K562 (cell line): ENCODE measurements around the gene CCDC93. TPM values are rescaled to one million over a fixed set of nuclear protein-coding genes. Genes with fewer than 3 reads are reported as not detected.

ENCODE experiments used
- ARID2 ChIP-seq: fragments of 450-650 bp; IDR thresholded peaks from 2 replicates; pipeline ENCODE4 v1.6.1; 2017; ENCODE audit warnings: antibody characterized with exemption, mild to moderate bottlenecking
- HSF4 ChIP-seq: fragments of 250-450 bp; sonication (Bioruptor Pico); IDR thresholded peaks from 2 replicates; pipeline ENCODE4 v2.1.2; 2022; ENCODE audit warnings: mild to moderate bottlenecking, moderate library complexity, borderline replicate concordance
- PHF20 ChIP-seq: fragments of 450-650 bp; IDR thresholded peaks from 2 replicates; pipeline ENCODE4 v1.6.1; 2018; ENCODE audit not compliant: partially characterized antibody
- TCF7L2 ChIP-seq: fragments of 150-350 bp; IDR thresholded peaks from 2 replicates; pipeline ENCODE4 v1.6.1; 2016; ENCODE audit warnings: low read depth, mild to moderate bottlenecking, low read length, moderate library complexity
- XRCC5 ChIP-seq: fragments of 200-400 bp; formaldehyde crosslinking; IDR thresholded peaks from 2 replicates; pipeline ENCODE4 v1.6.1; 2017; ENCODE audit warnings: low read depth, mild to moderate bottlenecking, low read length
- ZEB2 ChIP-seq: fragments of 450-650 bp; IDR thresholded peaks from 2 replicates; pipeline ENCODE4 v1.6.1; 2016
- ZNF175 ChIP-seq: fragments of 200-800 bp; sonication (Bioruptor generic); IDR thresholded peaks from 2 replicates; pipeline ENCODE4 v1.6.1; 2016; ENCODE audit warnings: low read depth, mild to moderate bottlenecking, missing genetic modification characterization, missing compliant biosample characterization
- ZNF445 ChIP-seq: fragments of 250-450 bp; sonication (Bioruptor Pico); IDR thresholded peaks from 2 replicates; pipeline ENCODE4 v1.4.0; 2020; ENCODE audit warnings: low read depth, mild to moderate bottlenecking, moderate library complexity
- ZNF561 ChIP-seq: fragments of 450-650 bp; formaldehyde crosslinking; conservative IDR thresholded peaks from 2 replicates; pipeline ENCODE4 v1.4.0; 2020; ENCODE audit warnings: mild to moderate bottlenecking, moderate library complexity
- polyA plus RNA-seq, 8 experiments: library from polyadenylated mRNA; depleted of rRNA in 4 of 8; stranded (reverse) in 5 of 8; unstranded in 3 of 8; fragments of >200 nt; fragmentation: Nextera tagmentation in 2 of 8; fragmentation: Illumina TruSeq in 1 of 8; extraction: Ambion mirVana in 2 of 8; extraction: Trizol in 1 of 8; gene quantifications; 2 replicates each; pipeline versions ENCODE4 v1.2.1 to v1.2.3, GENCODE V29; 2011 to 2014; ENCODE audit warnings: inconsistent platforms in 1 of 8, missing spikeins in 1 of 8
- total RNA-seq, 7 experiments: library from RNA; depleted of rRNA in 6 of 7; stranded (reverse); fragments of >200 nt in 6 of 7; fragmentation: Illumina TruSeq in 2 of 7; extraction: Trizol in 2 of 7; gene quantifications; 2 replicates each; pipeline versions ENCODE4 v1.2.1 to v1.2.3, GENCODE V29; 2011 to 2021; ENCODE audit warnings: low replicate concordance in 1 of 7
- TF ChIP-seq, protein P1 (sequence below): fragments of 450-650 bp; IDR thresholded peaks from 2 replicates; pipeline ENCODE4 v1.6.1; 2016; ENCODE audit warnings: mild to moderate bottlenecking
- TF ChIP-seq, protein P2 (sequence below): sonication (generic); formaldehyde crosslinking; IDR thresholded peaks from 2 replicates; pipeline ENCODE4 v1.8.0; 2023; ENCODE audit warnings: mild to moderate bottlenecking, missing genetic modification reagents
- TF ChIP-seq, protein P3 (sequence below): fragments of 450-650 bp; formaldehyde crosslinking; IDR thresholded peaks from 2 replicates; pipeline ENCODE4 v1.4.0; 2022; ENCODE audit warnings: missing genetic modification characterization

CCDC93 gene
- total and polyA plus RNA-seq, 9 of the 15 experiments (the other 6 are each of a cell fraction or from before 2014, with no cell fraction given): 3.3 to 19.3 (median 12.4) TPM

DNA sequence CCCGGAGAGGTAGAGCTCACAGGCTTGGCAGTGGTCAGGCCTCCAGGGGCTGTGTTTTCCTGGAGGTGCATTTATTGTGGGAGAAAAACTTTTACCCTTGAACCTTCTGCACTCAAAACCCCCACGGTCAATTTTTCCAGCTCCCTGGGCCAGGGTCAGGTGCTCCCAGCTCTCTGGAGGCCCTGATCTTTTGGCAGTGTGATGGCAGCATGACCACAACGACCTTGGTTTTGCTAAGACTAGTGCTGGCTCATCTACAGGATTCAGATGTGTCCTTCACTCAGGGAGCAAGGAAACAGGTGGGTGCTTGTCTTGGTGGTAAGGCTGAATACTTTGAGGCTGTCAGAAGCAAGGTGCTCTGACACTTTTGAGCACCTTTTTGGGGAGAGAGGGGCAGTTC lies 92.3 kb downstream of the CCDC93 start (continued):
- TF ChIP-seq, protein P1, sequence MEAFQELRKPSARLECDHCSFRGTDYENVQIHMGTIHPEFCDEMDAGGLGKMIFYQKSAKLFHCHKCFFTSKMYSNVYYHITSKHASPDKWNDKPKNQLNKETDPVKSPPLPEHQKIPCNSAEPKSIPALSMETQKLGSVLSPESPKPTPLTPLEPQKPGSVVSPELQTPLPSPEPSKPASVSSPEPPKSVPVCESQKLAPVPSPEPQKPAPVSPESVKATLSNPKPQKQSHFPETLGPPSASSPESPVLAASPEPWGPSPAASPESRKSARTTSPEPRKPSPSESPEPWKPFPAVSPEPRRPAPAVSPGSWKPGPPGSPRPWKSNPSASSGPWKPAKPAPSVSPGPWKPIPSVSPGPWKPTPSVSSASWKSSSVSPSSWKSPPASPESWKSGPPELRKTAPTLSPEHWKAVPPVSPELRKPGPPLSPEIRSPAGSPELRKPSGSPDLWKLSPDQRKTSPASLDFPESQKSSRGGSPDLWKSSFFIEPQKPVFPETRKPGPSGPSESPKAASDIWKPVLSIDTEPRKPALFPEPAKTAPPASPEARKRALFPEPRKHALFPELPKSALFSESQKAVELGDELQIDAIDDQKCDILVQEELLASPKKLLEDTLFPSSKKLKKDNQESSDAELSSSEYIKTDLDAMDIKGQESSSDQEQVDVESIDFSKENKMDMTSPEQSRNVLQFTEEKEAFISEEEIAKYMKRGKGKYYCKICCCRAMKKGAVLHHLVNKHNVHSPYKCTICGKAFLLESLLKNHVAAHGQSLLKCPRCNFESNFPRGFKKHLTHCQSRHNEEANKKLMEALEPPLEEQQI: no peak
- TF ChIP-seq ZNF175 (CRISPR knock-in tag): no peak
- TF ChIP-seq HSF4 (CRISPR knock-in tag): no peak
- TF ChIP-seq TCF7L2: no peak
- TF ChIP-seq, protein P2, sequence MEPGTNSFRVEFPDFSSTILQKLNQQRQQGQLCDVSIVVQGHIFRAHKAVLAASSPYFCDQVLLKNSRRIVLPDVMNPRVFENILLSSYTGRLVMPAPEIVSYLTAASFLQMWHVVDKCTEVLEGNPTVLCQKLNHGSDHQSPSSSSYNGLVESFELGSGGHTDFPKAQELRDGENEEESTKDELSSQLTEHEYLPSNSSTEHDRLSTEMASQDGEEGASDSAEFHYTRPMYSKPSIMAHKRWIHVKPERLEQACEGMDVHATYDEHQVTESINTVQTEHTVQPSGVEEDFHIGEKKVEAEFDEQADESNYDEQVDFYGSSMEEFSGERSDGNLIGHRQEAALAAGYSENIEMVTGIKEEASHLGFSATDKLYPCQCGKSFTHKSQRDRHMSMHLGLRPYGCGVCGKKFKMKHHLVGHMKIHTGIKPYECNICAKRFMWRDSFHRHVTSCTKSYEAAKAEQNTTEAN (CRISPR knock-in tag): no peak
- no peak for TF ChIP-seq ZNF445 (CRISPR knock-in tag)
- TF ChIP-seq ZEB2: no peak
- TF ChIP-seq ZNF561 (CRISPR knock-in tag): no peak
- TF ChIP-seq, protein P3, sequence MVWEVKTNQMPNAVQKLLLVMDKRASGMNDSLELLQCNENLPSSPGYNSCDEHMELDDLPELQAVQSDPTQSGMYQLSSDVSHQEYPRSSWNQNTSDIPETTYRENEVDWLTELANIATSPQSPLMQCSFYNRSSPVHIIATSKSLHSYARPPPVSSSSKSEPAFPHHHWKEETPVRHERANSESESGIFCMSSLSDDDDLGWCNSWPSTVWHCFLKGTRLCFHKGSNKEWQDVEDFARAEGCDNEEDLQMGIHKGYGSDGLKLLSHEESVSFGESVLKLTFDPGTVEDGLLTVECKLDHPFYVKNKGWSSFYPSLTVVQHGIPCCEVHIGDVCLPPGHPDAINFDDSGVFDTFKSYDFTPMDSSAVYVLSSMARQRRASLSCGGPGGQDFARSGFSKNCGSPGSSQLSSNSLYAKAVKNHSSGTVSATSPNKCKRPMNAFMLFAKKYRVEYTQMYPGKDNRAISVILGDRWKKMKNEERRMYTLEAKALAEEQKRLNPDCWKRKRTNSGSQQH: no peak
- no peak for TF ChIP-seq XRCC5
- TF ChIP-seq PHF20: no peak
- TF ChIP-seq ARID2: no peak
